ENCODE data around the gene FBXW8. TPM values are rescaled to one million over a fixed set of nuclear protein-coding genes. Genes with fewer than 3 reads are reported as not detected.

The FBXW8 gene
- polyA plus RNA-seq, 2 of the 4 experiments (the other 2 are of a cell fraction), result 9.8 to 15.7 TPM

DNA sequence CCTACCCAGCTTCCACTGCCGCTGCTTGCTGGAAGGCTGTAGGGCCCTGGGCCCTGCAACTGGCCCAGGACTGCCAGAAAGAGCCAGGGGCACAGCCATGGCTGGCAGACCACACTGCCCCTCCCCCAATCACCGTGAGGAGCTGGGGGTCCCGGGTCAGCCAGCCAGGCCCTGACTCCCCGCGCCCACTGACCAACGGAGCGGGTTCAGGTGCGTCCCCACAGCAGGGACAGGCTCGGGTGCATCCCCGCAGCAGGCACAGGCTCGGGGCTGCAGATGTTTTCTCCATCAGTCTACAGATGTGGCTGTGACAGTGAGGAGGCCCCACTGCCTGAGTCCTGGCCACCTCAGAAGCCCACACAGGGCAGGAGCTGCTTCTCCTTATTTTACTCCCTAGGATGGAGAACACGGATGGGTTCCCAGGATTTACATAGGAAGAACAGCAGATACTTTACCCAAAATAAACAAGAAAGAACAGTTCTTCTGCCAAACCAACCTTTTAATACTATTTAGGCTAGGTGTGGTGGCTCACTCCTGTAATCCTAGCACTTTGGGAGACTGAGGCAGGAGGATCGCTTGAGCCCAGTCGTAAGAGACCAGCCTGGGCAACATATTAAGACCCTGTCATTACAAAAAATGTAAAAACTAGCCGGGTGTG lies 127.4 kb downstream of the FBXW8 start (continued):
- TF ChIP-seq, protein P1, sequence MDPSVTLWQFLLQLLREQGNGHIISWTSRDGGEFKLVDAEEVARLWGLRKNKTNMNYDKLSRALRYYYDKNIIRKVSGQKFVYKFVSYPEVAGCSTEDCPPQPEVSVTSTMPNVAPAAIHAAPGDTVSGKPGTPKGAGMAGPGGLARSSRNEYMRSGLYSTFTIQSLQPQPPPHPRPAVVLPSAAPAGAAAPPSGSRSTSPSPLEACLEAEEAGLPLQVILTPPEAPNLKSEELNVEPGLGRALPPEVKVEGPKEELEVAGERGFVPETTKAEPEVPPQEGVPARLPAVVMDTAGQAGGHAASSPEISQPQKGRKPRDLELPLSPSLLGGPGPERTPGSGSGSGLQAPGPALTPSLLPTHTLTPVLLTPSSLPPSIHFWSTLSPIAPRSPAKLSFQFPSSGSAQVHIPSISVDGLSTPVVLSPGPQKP (IDR thresholded peaks at IDR 0.05; ENCODE audit: low read depth, low read length), result no peak
- TF ChIP-seq, protein P2, sequence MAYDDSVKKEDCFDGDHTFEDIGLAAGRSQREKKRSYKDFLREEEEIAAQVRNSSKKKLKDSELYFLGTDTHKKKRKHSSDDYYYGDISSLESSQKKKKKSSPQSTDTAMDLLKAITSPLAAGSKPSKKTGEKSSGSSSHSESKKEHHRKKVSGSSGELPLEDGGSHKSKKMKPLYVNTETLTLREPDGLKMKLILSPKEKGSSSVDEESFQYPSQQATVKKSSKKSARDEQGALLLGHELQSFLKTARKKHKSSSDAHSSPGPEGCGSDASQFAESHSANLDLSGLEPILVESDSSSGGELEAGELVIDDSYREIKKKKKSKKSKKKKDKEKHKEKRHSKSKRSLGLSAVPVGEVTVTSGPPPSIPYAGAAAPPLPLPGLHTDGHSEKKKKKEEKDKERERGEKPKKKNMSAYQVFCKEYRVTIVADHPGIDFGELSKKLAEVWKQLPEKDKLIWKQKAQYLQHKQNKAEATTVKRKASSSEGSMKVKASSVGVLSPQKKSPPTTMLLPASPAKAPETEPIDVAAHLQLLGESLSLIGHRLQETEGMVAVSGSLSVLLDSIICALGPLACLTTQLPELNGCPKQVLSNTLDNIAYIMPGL (CRISPR knock-in tag; IDR thresholded peaks at IDR 0.05; ENCODE audit: borderline replicate concordance), result no peak
- no peak for TF ChIP-seq CBX2 (IDR thresholded peaks at IDR 0.05; ENCODE audit: borderline replicate concordance, low read depth)

DNA sequence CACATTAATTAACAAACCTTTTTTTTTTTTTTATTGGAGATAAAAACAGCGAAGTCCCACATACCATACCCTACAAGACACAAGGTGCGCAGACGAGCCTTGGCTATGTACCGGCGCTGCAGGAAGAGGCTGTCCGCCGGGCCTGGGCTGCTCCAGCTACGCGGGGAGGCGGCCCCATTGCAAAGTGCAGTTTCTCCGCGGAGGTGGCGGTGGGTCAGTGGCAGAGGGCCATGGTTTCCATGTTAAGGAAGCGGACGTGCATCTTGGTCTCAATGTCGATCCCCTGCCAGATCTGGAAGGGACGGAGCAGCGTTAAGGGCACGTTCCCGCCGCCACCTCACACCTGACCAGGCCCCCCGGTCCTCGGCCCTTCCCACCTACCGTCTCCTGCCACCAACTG lies 128.2 kb downstream of the FBXW8 start:
- no peak for FAIRE-seq
- no peak for DNase-seq (ENCODE audit: low read depth in 1 of 2, low spot score in 1 of 2)
- Histone ChIP-seq H3K4me3 (no peak overlapping the region), H3K27ac (no peak overlapping the region), H3K9me3 (no peaks in the 10 kb centered on the region), H3K4me2 (no peak overlapping the region), H3K4me1 (peaks cover 9% of the 10 kb centered on the region)
- POLR2A ChIA-PET, result no interaction called here
- ATAC-seq, result no peak
- WGBS (ENCODE audit: missing lambda C conversion rate), result 92% methylated on average over 23 of the region's 24 CpGs
- TF ChIP-seq, protein P2 (CRISPR knock-in tag; IDR thresholded peaks at IDR 0.05; ENCODE audit: borderline replicate concordance), result no peak
- no peak for TF ChIP-seq CBX2 (IDR thresholded peaks at IDR 0.05; ENCODE audit: borderline replicate concordance, low read depth)
- TF ChIP-seq POLR2A (IDR thresholded peaks at IDR 0.05; ENCODE audit: low read length), result no peak
- TF ChIP-seq MAFK (IDR thresholded peaks at IDR 0.05; ENCODE audit: partially characterized antibody), result no peak
- no peak for TF ChIP-seq HOXB13 (CRISPR knock-in tag; IDR thresholded peaks at IDR 0.05; ENCODE audit: low read depth)
- no peak for TF ChIP-seq JUN (IDR thresholded peaks at IDR 0.05)
- TF ChIP-seq ZSCAN20 (CRISPR knock-in tag; IDR thresholded peaks at IDR 0.05), result no peak
- no peak for TF ChIP-seq ESRRA (IDR thresholded peaks at IDR 0.05; ENCODE audit: borderline replicate concordance, low read length)
- no peak for TF ChIP-seq RFX5 (IDR thresholded peaks at IDR 0.05)
- no peak for TF ChIP-seq HOXB5 (CRISPR knock-in tag; IDR thresholded peaks at IDR 0.05)
- TF ChIP-seq NFE2L2 (conservative IDR thresholded peaks at IDR 0.05; ENCODE audit: low read length), result no peak
- TF ChIP-seq RARB (CRISPR knock-in tag; IDR thresholded peaks at IDR 0.05), result no peak
- TF ChIP-seq EHF (CRISPR knock-in tag; IDR thresholded peaks at IDR 0.05), result no peak
- CTCF ChIA-PET, result interaction anchor here (0.6 to 5.3 kb wide), 3 partner anchors 13 to 298 kb away, joined by 3 to 34 read pairs (median 3); no protein-coding TSS in a partner anchor

GRCh38 chr12:117039891-117040309 lies 129.2 kb downstream of the FBXW8 start:
- H3K27ac ChIP-seq, result no peak overlapping the region
- H3K4me2 ChIP-seq, result no peak overlapping the region
- ChIA-PET CTCF (interaction anchor here (0.5 to 1.0 kb wide), 3 partner anchors 11 to 302 kb away, joined by 3 read pairs; partner anchors contain the start of genes RNFT2 and SPRING1), POLR2A (no interaction called here)
- no peak overlapping the region for H3K4me3 ChIP-seq
- WGBS (ENCODE audit: missing lambda C conversion rate), result 93% methylated on average over 18 of the region's 19 CpGs
- peaks cover 9% of the 10 kb centered on the region for H3K4me1 ChIP-seq
- DNase-seq (ENCODE audit: low read depth in 1 of 2, low spot score in 1 of 2), result no peak
- FAIRE-seq, result no peak
- TF ChIP-seq MAFK (IDR thresholded peaks at IDR 0.05; ENCODE audit: partially characterized antibody) (no peak), MAZ (IDR thresholded peaks at IDR 0.05; ENCODE audit: borderline replicate concordance, low read depth, low read length) (no peak), ZFP36 (IDR thresholded peaks at IDR 0.05; ENCODE audit: borderline replicate concordance, partially characterized antibody) (no peak), PBX3 (IDR thresholded peaks at IDR 0.05) (no peak), SREBF2 (IDR thresholded peaks at IDR 0.05) (no peak), PHF8 (IDR thresholded peaks at IDR 0.05; ENCODE audit: borderline replicate concordance, low read depth) (no peak), CEBPB (IDR thresholded peaks at IDR 0.05) (no peak)
- TF ChIP-seq, protein P3, sequence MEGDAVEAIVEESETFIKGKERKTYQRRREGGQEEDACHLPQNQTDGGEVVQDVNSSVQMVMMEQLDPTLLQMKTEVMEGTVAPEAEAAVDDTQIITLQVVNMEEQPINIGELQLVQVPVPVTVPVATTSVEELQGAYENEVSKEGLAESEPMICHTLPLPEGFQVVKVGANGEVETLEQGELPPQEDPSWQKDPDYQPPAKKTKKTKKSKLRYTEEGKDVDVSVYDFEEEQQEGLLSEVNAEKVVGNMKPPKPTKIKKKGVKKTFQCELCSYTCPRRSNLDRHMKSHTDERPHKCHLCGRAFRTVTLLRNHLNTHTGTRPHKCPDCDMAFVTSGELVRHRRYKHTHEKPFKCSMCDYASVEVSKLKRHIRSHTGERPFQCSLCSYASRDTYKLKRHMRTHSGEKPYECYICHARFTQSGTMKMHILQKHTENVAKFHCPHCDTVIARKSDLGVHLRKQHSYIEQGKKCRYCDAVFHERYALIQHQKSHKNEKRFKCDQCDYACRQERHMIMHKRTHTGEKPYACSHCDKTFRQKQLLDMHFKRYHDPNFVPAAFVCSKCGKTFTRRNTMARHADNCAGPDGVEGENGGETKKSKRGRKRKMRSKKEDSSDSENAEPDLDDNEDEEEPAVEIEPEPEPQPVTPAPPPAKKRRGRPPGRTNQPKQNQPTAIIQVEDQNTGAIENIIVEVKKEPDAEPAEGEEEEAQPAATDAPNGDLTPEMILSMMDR (IDR thresholded peaks at IDR 0.05), result no peak
- TF ChIP-seq, protein P1 (IDR thresholded peaks at IDR 0.05; ENCODE audit: low read depth, low read length), result no peak
- no peaks in the 10 kb centered on the region for H3K9me3 ChIP-seq
- no peak for ATAC-seq
